Measurements from ENCODE around the gene UBE2J2. TPM values are rescaled to one million over a fixed set of nuclear protein-coding genes. Genes with fewer than 3 reads are reported as not detected.

The UBE2J2 gene
- total RNA-seq, 4 donors from 2014 or later, result 31.3 to 42.3 (median 38.3) TPM

GRCh38 chr1:1239227-1239613, 34.4 kb downstream of the UBE2J2 start:
- H3K9me3 ChIP-seq, result no peaks in the 10 kb centered on the region
- H3K36me3 ChIP-seq, result no peaks in the 10 kb centered on the region
- peaks cover 27 to 33% (median 32%) of the 10 kb centered on the region in 3 donors for H3K27me3 ChIP-seq
- H3K27ac ChIP-seq, result no peak overlapping the region
- intact Hi-C loops (cut with DNase I; ENCODE audit: low total_unique reads), result no loop called here
- ATAC-seq (no peak), DNase-seq (no peak)
- H3K4me1 ChIP-seq, result no peaks in the 10 kb centered on the region
- no peak for TF ChIP-seq CTCF (IDR thresholded peaks at IDR 0.05 in 4 of 5, conservative IDR thresholded peaks at IDR 0.05 in 1 of 5)
- TF ChIP-seq POLR2A (IDR thresholded peaks at IDR 0.05), result no peak
- in situ Hi-C loops (cut with MboI; ENCODE audit: low sequenced_read_pairs in 4 of 4), result no loop called here
- H3K4me3 ChIP-seq, result no peak overlapping the region

GRCh38 chr1:1238702-1239178, 34.9 kb downstream of the UBE2J2 start:
- TF ChIP-seq CTCF (IDR thresholded peaks at IDR 0.05 in 4 of 5, conservative IDR thresholded peaks at IDR 0.05 in 1 of 5), result no peak
- TF ChIP-seq POLR2A (IDR thresholded peaks at IDR 0.05), result no peak
- Histone ChIP-seq H3K27me3 (peaks cover 27 to 33% (median 32%) of the 10 kb centered on the region in 3 donors), H3K36me3 (no peaks in the 10 kb centered on the region), H3K27ac (no peak overlapping the region), H3K4me1 (no peaks in the 10 kb centered on the region), H3K4me3 (no peak overlapping the region), H3K9me3 (no peaks in the 10 kb centered on the region)
- in situ Hi-C loops (cut with MboI; ENCODE audit: low sequenced_read_pairs in 4 of 4) (no loop called here), intact Hi-C loops (cut with DNase I; ENCODE audit: low total_unique reads) (no loop called here)
- ATAC-seq (no peak), DNase-seq (no peak)

GRCh38 chr1:1237874-1238701, 35.6 kb downstream of the UBE2J2 start:
- H3K9me3 ChIP-seq, result no peaks in the 10 kb centered on the region
- TF ChIP-seq CTCF (IDR thresholded peaks at IDR 0.05 in 4 of 5, conservative IDR thresholded peaks at IDR 0.05 in 1 of 5) (no peak), POLR2A (IDR thresholded peaks at IDR 0.05) (no peak)
- H3K4me3 ChIP-seq, result no peak overlapping the region
- intact Hi-C loops (cut with DNase I; ENCODE audit: low total_unique reads) (no loop called here), in situ Hi-C loops (cut with MboI; ENCODE audit: low sequenced_read_pairs in 4 of 4) (no loop called here)
- peaks cover 0 to 1% of the 10 kb centered on the region in 2 donors for H3K4me1 ChIP-seq
- ATAC-seq, result no peak
- peaks cover 27 to 33% (median 32%) of the 10 kb centered on the region in 3 donors for H3K27me3 ChIP-seq
- no peak overlapping the region for H3K27ac ChIP-seq
- no peaks in the 10 kb centered on the region for H3K36me3 ChIP-seq
- DNase-seq, result no peak

GRCh38 chr1:1236945-1237873, 36.4 kb downstream of the UBE2J2 start:
- Histone ChIP-seq H3K4me3 (no peak overlapping the region), H3K27me3 (peaks cover 27 to 33% (median 32%) of the 10 kb centered on the region in 3 donors), H3K36me3 (no peaks in the 10 kb centered on the region), H3K9me3 (no peaks in the 10 kb centered on the region), H3K27ac (no peak overlapping the region), H3K4me1 (peaks cover 0 to 7% of the 10 kb centered on the region in 2 donors)
- ATAC-seq (no peak), DNase-seq (no peak)
- in situ Hi-C loops (cut with MboI; ENCODE audit: low sequenced_read_pairs in 4 of 4) (no loop called here), intact Hi-C loops (cut with DNase I; ENCODE audit: low total_unique reads) (no loop called here)
- TF ChIP-seq CTCF (IDR thresholded peaks at IDR 0.05 in 4 of 5, conservative IDR thresholded peaks at IDR 0.05 in 1 of 5) (no peak), POLR2A (IDR thresholded peaks at IDR 0.05) (no peak)

Data from gastrocnemius medialis (tissue), 4 donors.